GM10248 (cell line): Measurements from ENCODE around the gene ACER3.
"Not testable (repeated sequence)": the region's sequence is repeated elsewhere in the genome, so short reads cannot be mapped to it uniquely, and the experiment has no call there.

Experiments used
- CTCF ChIA-PET: fragments of 300-600 bp; sonication (Branson Sonifier 250); formaldehyde crosslinking; extraction: SDS; loops from one replicate; lab custom pipeline; 2021; ENCODE audit warnings: antibody characterized with exemption; lab: Yijun Ruan, JAX
- POLR2A ChIA-PET: fragments of 350-650 bp; sonication (Branson Sonifier 250); formaldehyde crosslinking; extraction: SDS; loops from one replicate; lab custom pipeline; 2020; ENCODE audit warnings: antibody characterized with exemption; lab: Yijun Ruan, JAX
- DNase-seq: peaks from one replicate; pipeline ENCODE4 v3.0.0; 2012; ENCODE audit errors: extremely low spot score
- TF ChIP-seq, protein P1 (sequence below): IDR thresholded peaks from 2 replicates; pipeline ENCODE4 v1.5.1; 2012; ENCODE audit warnings: mild to moderate bottlenecking, low read depth; ENCODE audit errors: extremely low read depth, missing control alignments, control extremely low read depth

Gene ACER3

DNA sequence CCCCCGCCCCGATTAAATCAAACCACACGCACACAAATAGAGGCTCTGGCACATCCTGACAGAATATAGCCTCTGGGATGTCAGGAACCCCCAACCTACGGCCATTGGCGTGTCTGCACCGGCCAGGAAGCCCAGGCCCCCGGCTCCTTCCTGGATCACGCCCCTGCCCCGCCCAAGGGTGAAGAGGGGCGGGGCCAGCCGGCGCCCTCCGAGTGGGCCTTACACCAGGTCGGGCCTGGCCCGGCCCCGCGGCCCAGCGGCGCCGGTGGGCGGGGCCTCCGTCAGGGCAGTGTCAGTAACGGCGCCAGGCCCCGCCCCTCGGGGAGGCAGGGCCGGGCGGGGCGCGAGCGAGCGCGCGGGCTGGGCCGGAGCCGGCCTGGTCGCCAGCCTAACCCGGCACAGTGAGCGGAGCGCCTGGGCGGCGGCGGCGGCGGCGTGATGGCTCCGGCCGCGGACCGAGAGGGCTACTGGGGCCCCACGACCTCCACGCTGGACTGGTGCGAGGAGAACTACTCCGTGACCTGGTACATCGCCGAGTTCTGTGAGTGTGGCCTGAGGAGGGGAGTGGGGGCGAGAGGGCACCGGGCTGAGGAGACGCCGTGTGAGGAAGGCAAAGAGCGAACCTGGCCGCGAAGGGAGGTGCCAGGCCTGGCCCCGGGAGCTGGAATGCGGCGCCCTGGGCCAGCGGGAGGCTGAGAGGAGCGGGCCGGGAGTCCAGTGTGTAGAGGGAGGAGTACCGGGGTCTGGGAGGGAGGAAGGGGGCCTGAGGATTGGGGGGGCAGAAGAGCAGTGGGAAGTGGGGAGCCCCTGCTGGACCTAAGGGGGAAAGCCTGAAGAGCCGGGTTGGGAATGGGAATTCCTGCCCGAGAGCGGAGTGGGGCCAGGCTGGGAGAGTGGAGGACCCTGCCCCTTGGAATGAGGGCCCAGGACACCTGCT, at the start of gene ACER3:
ACER3 (plus strand) TSS at position 380 of the 937 bp plus-strand sequence; CDS start at position 439, 59 bp downstream.
- POLR2A ChIA-PET: no interaction called here
- TF ChIP-seq, protein P1, sequence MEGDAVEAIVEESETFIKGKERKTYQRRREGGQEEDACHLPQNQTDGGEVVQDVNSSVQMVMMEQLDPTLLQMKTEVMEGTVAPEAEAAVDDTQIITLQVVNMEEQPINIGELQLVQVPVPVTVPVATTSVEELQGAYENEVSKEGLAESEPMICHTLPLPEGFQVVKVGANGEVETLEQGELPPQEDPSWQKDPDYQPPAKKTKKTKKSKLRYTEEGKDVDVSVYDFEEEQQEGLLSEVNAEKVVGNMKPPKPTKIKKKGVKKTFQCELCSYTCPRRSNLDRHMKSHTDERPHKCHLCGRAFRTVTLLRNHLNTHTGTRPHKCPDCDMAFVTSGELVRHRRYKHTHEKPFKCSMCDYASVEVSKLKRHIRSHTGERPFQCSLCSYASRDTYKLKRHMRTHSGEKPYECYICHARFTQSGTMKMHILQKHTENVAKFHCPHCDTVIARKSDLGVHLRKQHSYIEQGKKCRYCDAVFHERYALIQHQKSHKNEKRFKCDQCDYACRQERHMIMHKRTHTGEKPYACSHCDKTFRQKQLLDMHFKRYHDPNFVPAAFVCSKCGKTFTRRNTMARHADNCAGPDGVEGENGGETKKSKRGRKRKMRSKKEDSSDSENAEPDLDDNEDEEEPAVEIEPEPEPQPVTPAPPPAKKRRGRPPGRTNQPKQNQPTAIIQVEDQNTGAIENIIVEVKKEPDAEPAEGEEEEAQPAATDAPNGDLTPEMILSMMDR: no peak
- DNase-seq: peak; percentile 99
- CTCF ChIA-PET: interaction anchor here (1.0 to 1.4 kb wide), 4 partner anchors 10 to 59 kb away, joined by 3 to 5 read pairs (median 4); no protein-coding TSS in a partner anchor

DNA sequence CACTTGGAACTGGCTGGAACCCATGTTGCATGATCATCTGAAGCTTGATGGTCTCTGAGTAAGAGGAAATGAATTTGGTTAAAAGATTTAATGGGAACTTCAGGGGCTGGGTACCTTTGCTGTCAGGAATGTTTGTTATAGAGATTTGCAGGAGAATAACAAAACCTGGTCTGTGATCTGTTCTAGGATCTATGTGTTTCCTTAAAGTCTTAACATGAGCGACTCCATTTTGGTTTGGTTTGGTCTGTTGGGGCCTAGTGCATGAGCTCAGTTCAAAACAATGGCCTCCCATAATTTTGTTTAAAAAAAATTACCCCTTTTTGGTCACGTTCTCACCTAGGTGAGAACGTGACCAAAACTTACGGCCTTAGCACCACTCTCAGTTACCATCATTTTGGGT, 49.5 kb upstream of the ACER3 start:
- CTCF ChIA-PET: interaction anchor here (1.0 to 6.9 kb wide), 7 partner anchors 9 to 280 kb away, joined by 3 to 46 read pairs (median 4); no protein-coding TSS in a partner anchor
- POLR2A ChIA-PET: no interaction called here
- TF ChIP-seq, protein P1: no peak
- no peak for DNase-seq

DNA sequence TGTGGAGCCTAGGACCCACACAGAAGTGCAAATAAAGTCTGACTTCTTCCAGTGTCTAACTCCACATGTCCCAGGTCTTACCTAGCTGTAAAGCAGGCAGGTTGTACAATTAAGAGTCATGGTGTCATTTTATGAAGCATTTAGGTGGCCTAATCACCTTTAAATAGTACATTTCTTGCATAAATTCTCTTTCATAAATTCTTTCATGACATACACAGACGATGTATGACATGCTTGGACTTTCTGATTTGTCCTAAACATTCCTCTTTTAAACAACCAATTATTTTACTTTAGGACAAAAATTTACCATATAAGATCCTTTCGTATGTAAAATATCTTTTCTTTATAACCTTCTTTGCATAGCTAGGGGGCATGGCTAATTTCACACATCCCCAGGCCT, 46.3 kb upstream of the ACER3 start:
- DNase-seq: no peak
- TF ChIP-seq, protein P1: no peak
- ChIA-PET CTCF (interaction anchor here (6.9 kb wide), 1 partner anchor 105 kb away, joined by 46 read pairs; no protein-coding TSS in a partner anchor), POLR2A (no interaction called here)

DNA sequence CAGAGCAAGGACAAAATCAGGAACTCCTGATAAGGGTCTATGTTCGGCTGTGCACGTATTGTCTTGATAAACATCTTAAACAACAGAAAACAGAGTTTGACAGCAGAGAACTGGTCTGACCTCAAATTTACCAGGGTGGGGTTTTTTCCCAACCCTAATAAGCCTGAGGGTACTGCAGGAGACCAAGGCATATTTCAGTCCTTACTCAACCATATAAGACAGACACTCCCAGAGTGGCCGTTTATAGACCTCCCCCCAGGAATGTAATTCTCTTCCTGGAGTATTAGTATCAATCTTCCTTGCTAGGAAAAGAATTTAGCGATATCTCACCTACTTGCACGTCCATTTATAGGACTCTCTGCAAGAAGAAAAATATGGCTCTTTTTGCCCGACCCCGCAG, 45.0 kb upstream of the ACER3 start:
- POLR2A ChIA-PET, DNase-seq: not testable (repeated sequence)
- CTCF ChIA-PET: interaction anchor here (6.9 kb wide), 1 partner anchor 103 kb away, joined by 46 read pairs; no protein-coding TSS in a partner anchor

DNA sequence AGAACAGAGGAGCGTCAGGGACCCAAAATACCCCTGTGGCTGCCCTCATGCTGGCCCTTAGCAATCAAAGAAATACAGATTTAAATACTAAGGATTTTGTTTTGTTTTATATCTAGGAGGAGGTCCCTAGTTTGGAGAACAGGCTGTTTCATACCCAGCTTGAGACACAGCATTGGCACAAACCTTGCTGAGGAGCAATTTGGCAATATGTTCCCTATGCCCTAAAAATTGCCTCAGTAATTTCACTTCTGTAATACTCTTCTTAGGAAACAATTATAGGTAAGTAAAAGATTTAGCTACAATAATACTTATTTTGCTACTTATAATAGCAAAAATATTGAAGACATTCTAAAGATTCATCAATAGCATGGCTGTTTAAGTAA, 40.5 kb upstream of the ACER3 start:
- ChIA-PET CTCF (interaction anchor here (1.0 kb wide), 1 partner anchor 86 kb away, joined by 3 read pairs; no protein-coding TSS in a partner anchor), POLR2A (no interaction called here)
- DNase-seq: no peak

DNA sequence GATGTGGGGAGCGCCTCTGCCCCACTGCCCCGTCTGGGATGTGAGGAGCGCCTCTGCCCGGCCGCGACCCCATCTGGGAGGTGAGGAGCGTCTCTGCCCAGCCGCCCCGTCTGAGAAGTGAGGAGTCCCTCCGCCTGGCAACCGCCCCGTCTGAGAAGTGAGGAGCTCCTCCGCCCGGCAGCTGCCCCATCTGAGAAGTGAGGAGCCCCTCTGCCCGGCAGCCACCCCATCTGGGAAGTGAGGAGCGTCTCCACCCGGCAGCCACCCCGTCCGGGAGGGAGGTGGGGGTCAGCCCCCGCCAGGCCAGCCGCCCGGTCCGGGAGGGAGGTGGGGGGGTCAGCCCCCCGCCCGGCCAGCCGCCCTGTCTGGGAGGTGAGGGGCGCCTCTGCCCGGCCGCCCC, 39.3 kb upstream of the ACER3 start:
- DNase-seq, POLR2A ChIA-PET, CTCF ChIA-PET: not testable (repeated sequence)

More for the DNA sequence above, 40.5 kb upstream of the ACER3 start:
- TF ChIP-seq, protein P1: no peak

DNA sequence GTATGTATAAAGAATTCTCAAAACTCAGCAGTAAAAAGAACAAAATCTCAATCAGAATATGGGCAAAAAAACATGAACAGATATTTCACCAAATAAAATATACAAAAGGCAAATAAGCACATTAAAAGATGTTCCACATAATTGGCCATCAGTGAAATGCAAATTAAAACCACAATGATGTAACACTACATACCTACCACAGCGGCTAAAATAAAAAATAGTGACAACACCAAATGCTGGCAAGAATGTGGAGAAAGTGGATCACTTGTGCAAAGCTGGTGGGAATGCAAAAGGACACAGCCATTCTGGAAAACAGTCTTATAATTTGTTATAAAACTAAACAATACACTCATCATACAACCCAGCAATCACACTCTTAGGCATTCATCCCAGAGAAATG, 38.3 kb upstream of the ACER3 start:
- CTCF ChIA-PET: no interaction called here
- DNase-seq: no peak
- TF ChIP-seq, protein P1: no peak
- POLR2A ChIA-PET: no interaction called here
